HG03175 (cell line): ENCODE data around the gene ALPL.
"Not testable (repeated sequence)": the region's sequence is repeated elsewhere in the genome, so short reads cannot be mapped to it uniquely, and the experiment has no call there.

Experiments
- ATAC-seq: cut with Tn5 transposase; IDR thresholded peaks from one replicate; pipeline ENCODE4 v1.9.1; 2021; ENCODE audit warnings: mild to moderate bottlenecking, moderate library complexity; ENCODE audit not compliant: unreplicated experiment

The ALPL gene

DNA sequence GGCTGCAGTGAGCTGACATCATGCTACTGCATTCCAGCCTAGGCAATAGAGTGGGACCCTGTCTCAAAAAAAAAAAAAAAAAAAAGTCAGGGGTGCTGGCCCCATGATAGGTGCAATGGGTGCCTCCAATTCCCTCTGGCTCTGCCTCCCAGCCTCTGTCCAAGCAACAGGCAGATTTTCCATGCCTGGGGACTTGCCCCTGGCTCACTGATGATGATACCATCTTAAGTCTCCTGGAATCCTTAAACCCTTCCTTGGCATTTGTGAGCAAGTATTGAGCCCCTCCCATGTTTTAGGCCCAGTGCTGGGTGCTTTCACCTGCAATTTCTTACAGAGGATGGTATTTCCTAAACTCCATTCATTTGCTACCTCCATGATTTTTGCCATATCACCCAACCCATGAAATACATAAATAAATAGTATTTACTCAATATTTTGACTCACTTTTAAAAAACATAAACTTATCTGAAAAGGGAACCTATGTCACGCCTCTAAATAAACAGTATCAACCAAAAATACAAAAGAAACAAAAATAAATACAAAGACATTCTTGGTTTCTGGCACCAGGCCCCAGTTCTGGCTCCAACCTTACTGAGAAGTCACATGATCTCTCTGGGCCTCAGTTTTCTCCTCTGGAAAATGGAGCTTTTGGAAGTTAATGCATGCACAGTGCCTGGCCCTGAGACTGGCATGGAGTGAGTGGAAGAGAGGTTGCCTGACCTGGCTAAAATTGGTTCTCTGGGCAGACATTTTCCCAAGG is 1.5 kb upstream of the ALPL start:
- ATAC-seq, result no peak

DNA sequence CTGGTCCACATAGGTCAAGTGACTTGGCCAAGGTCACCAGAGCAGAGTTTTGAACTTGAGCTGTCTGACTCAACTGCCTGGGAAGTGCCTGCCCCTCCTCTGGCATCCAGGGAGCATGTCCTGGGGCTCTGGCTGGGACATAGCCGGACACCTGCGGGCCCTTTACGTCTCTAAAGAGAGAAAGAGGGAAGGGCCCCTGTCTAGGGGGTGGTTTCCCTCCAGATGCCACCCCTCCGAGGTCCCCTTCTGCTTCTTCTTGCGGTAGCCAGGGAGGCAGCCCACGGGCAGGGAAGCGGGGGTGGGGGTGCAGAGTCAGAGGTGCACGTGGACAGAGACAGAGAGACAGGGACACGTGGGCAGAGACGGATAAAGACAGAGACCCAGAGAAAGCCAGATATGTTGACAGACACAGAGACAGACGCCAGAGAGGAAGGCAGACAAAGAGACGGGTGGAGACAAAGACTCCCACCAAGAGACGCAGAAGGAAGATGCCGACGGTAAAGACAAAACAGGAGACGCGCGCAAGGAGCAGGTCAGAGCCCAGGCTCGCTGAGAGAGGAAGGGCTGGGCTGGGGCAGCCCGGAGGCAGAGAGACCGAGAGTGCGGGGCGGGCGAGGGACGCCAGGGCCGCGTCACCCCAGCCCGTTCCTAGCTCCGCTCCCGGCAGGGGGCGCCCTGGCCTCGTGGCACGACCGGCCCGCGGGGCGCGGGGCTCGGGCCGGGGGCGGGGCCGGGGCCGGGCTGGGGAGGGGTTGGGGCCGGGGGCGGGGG is 458 bp upstream of the ALPL start:
- ATAC-seq, result no peak

DNA sequence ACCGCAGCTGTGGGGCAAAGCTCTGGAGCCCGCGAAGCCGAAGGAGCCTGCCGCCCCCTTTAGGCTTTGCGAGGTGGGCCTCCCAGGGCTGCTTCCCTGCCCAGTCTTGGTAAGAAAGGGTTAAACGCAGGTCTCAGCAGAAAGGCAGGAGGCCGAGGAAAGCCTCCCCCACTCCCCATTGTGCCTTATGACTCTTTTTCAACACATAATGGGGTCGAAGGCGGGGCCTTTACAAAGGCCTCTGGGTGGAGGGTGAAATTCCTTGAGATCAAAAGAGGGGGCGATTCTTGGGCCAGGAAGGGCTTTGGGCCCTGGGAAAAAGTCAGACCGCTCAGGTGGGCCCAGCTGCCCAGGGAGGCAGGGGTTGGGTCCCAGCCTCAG is 880 bp downstream of the ALPL start:
- no peak for ATAC-seq

DNA sequence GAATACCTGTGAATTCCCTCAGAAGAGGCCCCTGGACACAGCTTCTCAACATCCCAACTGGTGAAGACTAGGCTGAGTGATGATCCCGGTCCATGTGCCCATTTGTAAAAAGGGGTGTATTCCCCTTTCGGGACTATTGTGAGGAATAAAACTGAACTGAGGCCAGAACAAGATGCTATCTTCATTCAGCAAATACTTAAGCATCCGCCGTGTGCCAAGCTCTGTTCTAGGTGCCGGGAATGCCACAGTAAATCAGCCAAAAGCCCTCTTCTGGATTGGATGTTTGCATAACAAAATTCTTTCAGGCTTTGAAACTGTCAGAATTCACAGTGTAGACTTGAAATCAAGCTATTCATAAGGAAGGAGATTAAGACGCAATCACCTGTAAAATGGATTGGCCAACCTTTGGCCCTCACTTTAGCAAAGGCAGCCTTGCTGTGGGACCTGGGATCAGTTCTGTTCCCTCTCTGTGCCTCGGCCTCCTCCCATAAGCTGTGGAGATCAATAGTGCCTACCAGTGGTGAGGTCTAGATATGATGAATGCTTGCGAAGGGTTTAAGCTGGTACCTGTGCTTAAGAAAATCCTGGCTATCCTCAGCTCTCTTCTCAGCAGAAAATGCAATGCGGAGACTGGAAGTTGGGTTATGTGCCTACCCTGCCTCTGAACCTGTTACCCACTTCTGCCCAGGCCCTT is 1.8 kb downstream of the ALPL start:
- no peak for ATAC-seq

DNA sequence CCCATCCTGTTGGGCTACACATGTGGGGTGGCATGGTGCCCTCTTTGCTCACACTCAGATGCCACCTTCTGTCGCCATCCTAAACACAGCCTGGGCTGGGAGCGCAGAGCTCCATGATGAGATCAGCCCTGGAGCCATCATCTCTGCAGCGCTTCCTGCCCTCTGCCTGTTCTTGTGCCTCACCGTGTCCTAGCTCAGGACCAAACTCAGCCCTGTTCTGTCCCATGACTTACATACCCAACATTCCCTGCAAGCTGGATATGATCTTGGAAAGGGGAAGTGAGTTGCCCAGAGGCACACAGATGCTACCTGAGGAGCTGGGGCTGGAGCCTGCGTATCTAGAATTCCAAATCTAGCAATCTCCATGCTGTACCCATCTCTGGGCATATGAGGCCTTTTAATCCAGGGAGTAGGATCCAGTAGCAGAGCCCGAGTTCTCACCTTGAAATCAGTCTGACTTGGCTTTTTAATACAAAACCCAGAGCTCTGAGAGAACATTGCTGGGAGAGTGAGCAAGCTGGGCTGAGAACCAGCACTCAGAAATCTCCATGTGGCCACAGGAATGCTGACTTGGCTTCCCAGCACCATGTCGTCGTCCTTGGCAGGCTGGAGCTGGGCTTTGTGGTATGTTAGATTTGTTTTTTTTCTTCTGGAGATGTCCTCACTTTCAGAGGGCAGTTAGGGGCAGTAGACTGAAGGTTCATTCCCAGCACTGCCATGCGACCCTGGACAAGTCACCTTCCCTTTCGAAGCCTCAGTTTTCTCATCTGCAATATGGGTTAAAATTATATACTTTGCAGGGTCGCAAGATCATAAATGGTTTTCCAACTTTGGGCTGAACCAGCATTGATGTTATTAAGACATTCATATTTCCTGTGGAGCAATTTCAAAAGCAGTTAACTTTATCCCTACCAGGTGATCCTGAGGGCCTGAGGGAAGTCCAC is 2.6 kb downstream of the ALPL start:
- no peak for ATAC-seq

DNA sequence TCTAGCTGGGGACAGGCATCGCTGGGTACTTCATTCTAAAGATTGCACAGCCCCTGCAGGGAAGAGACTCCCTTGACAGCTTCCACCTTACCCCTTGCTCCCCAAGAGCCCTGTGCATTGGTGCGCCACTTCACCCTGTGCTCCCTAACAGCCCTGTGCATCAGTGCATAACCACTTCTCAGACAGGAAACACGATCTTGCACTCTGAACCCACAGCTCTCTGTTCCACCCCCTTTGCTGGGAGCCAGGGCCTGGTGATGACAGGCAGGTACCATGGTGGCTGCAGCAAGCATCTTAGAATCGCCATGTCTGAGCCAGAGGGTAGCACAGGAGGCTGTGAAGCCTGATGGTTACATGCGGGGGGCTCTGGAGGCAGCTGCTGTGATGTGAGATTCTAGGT is 5.0 kb downstream of the ALPL start:
- peak; percentile 82 for ATAC-seq

DNA sequence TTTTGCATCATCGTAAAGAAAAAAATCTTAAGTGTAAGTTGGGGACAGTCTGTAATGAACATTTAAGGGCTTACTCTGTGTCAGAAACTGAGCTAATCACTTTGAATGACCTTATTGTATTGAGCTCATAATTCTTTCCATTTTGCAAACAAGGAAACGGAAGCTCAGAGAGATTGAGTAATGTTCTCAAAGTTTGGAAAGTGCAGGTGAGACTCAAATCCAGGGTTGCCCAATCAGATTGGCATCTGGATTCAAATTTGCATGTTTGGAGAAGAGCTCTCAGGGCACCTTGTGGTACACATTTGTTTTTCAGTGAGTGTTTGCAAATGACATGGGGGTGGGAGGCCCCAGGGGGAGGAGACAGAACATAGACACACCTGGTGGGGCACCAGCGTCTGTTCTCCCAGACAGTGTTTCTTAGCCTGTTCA is 8.0 kb downstream of the ALPL start:
- ATAC-seq, result no peak

DNA sequence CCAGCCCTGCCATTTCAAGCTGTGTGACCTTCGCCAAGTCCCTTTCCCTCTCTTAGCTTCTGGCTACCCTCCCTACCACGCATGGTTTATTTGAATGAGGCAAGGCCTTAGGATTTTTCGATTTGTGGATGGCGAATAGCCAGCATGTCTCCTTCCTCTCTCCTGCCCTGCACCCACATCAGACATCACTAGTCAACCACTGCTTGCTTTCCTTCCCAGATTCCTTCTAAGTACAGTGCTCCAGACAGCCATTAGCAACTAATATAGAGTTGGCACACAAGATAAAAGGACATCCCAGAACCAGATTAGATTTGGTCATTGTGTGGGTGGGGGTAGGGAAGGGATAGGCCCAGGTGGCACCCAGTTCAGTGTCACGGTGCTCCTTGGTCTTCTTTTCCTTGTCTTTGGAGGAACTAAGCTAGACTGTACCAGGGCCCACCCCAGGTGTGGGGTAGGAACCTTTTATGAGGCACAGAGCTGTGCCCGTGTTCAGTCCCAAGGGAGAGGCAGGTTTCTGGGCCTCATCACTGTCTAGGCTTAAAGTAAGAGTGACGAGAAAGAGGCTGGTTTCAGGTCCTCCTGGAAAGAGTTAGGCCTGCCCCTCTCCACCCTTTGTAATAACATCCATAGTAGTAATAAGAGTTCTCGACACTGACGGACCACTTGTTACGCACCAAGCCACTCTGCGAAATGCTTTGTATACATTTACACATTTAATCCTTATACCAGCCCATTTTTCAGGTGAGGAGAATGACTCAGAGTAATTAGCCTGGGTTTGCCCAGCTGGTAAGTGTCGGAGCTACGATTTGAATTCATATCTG is 8.6 kb downstream of the ALPL start:
- ATAC-seq, result no peak

DNA sequence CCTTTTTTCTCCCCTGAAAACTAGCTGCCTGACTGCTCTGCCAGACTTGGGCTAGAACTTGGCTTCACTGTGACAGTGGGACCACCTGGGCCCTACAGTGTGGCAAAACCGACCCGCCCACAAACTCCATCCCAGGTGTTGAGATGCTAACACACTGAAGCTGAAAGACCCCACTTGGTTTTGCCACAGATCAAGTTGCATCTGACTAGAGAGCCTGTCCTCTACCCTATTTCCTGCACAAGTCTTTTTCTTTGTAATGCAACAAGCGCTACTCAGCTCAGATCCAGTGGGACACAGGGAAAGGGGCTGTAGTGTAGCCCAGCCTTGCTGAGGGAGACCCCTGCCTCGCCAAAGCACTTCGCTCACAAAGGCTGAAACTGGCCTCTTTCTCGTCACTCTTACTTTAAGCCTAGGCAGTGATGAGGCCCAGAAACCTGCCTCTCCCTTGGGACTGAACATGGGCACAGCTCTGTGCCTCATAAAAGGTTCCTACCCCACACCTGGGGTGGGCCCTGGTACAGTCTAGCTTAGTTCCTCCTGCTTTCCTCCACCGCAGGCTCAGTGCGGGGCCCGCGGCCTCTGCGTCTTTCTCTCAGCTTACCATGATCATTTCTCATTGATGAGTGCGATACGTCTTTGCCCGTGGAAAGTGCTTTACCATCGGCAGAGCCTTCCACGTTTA is 9.7 kb downstream of the ALPL start:
- ATAC-seq, result no peak

DNA sequence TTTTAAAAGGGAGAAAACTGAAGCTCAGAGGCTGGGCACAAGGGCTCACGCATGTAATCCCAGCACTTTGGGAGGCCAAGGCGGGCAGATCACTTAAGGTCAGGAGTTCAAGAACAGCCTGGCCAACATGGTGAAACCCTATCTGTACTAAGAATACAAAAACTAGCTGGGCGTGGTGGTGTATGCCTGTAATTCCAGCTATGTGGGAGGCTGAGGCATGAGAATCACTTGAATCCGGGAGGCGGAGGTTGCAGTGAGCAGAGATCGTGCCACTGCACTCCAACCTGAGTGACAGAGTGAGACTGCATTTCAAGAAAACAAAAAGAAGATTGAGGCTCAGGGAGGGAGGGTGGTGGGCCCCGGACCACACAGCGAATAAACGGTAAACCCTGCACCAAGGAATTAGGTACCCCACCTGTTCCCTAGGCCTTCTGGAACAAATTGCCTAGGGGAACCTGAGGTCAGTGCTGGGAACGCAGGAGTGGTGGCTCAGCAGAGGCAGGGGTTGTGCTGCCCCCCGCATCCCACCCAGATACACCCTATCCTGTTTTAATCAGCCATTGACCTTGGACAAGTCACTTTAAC is 10.4 kb downstream of the ALPL start:
- not testable (repeated sequence) for ATAC-seq

DNA sequence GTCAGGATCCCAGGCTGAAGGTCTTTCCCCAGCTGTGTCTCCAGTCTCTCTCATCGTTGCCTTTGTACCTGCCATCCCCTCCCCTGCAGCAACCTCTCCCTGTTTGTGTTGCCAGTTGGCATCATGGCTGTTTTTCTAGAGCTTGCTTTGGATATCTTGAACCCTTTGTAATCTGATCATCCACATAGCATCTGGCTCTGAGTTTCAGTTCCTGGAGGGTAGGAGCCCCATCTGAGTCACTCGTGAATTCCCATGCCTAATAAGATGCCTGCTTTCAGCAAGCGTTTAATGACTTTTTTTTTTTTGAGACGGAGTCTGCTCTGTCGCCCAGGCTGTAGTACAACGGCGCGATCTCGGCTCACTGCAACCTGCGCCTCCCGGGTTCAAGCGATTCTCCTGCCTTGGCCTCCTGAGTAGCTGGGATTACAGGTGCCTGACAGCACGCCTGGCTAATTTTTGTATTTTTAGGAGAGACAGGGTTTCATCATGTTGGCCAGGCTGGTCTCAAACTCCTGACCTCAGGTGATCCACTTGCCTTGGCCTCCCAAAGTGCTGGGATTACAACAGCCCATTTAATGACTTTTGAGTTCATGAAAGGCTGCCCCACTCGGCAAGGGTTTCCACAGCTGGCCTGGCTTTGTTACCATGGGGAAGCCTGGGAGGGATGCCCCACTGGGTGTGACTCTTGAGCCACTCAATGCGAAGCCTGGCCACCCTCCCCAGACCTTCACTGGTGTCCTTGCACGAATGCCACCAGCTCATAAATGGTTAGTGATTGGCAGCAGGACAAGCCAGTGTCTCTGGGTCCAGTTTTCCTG is 11.9 kb downstream of the ALPL start:
- no peak for ATAC-seq

DNA sequence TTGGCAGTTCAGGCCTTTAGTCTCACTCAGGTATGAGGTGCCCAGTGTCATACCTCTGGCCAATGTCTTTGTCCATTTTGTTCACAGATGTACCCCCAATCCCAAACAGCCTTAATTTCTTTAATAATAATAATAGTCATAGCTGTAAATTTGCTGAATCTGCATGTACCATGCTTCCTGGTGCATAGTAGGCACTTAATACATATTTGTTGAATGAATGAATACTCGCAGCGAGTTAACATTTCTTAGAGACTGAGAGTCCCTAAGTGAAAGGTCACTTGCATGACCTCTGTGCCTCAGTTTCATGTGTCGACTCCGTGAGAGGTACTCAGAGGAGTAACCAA is 12.5 kb downstream of the ALPL start:
- no peak for ATAC-seq

DNA sequence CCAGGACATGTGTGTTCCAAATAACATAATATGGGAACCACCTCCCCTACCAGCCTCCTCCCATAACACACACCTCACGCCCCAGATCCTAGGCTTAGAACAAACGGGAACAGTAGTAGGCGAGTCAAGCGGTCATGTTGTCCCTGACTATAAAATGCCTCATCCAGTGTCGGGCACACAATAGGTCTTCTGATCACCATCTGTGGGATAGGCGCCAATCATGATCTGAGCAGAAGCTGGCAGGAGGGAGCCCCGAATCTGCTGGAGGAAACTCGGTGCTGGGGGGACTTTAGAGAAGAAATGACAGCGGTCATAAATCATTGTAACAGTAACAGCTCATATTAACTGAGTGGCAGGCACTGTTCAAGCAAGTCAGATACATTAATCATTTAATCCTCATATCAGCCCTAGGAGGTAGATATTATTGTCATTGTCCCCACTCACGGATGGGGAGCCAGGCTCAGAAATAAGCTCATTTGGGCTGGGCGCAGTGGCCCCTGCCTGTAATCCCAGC is 13.4 kb downstream of the ALPL start:
- no peak for ATAC-seq

DNA sequence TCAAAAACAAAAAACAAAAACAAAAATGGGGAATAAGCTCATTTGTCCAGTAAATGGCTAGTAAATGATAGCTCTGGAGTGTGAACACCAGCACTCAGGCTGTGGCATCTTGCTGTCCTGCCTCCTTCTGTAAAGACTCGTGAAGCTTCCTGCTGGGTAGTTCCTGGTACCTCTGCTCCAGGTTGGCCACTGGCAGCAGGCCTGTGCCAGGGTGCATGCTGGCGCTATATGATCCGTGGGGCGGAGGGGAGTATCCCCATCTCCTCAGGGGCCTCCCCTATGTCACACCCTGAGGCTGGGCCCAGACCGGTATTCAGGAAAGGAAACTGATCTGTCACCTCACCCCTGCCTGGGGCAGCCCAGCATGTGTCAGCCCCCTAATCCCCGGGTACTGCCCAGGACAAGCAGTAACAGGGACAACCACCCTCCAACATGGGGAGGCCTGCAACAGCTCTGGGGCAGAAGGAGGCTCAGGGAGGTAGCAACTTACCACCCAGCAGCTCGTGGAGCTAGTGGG is 14.1 kb downstream of the ALPL start:
- no peak for ATAC-seq

DNA sequence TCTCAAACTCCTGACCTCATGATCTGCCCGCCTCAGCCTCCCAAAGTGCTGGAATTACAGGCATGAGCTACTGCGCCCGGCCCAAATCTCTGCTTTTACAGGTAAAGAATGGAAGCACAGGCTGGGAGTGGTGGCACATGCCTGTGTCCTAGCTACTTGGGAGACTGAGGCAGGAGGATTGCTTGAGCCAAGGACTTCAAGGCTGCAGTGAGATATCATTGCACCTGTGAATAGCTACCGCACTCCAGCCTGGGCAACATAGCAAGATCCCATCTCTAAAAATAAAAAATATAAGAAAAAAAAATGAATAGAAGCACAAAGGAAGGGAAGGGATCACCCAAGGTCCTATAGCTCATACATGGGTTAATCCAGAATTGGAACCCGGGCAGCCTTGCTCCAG is 15.0 kb downstream of the ALPL start:
- ATAC-seq, result no peak

DNA sequence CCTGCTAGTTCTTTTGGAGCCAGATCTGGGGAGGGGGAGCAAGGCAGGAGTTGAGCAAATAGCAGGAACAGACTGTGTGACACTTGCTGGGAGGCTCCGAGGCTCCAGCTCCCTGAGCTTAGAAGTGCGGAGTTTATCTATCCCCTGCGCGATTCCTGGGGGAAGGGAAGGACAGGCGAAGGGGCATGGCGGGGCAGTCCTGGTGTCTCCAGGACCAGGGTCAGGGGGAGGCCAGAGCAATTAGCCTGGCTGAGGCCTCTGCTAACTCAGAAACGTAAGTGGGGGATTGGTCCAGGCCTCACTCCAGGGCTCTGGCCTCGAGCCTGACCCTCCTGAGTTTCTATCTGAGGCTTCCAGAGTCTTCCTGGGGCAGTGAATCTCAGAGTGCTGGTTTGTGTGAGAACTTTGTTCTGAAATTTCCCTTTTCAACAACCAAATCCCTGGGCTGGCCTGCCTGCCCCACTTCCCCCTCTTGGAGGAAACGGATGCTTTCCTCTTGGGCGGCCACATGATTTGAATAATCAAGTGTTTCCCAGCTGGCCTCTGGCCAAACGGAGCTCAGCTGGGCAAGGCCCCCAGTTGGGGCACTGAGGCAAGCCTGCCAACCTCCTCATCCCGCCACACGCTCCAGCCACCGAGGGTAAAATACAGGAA is 15.6 kb downstream of the ALPL start:
- ATAC-seq, result no peak

DNA sequence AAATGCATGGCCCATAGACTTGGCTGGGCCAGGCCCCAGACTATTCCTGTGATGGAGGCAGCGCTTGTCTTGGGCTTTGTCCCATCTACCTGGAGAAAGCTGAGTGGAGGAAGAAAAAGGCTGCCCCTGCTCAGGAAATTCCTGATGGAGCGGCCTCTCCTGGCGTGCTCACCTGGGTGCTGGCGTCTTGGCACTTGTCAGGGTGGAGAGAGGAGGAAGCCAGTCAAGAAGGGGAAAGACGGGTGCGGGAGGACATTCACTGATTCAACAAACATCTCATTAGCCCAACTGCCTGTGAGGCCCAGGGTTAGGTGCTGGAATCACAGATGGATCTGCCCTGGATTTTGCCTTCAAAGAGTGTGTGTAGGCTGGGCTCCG is 16.1 kb downstream of the ALPL start:
- no peak for ATAC-seq
